ENCODE results near the gene STPG1.

STPG1 gene

GRCh38 chr1:24443241-24443656 lies 29.7 kb upstream of the STPG1 start:
- H3K36me3 ChIP-seq (ENCODE audit: control insufficient read depth in 1 of 2, insufficient read depth in 2 of 2, low read depth in 1 of 2, low read length in 2 of 2): peaks cover 22 to 32% of the 10 kb centered on the region in 2 experiments

GRCh38 chr1:24442764-24443163 lies 29.2 kb upstream of the STPG1 start:
- Histone ChIP-seq H3K27me3 (ENCODE audit: control insufficient read depth in 1 of 2, insufficient read depth in 1 of 2, low read length in 2 of 2) (peaks cover 0 to 26% of the 10 kb centered on the region in 2 experiments), H3K36me3 (ENCODE audit: control insufficient read depth in 1 of 2, insufficient read depth in 2 of 2, low read depth in 1 of 2, low read length in 2 of 2) (peaks cover 22 to 31% of the 10 kb centered on the region in 2 experiments), H2AK5ac (ENCODE audit: low read length, severe bottlenecking) (no peak overlapping the region), H2BK120ac (ENCODE audit: low read depth, low read length) (no peak overlapping the region), H4K91ac (ENCODE audit: low read length) (no peak overlapping the region), H3K14ac (ENCODE audit: low read length in 2 of 2) (no peak overlapping the region), H2BK5ac (ENCODE audit: low read depth, low read length, poor library complexity, severe bottlenecking) (no peak overlapping the region), H2BK12ac (ENCODE audit: low read length in 2 of 2) (no peak overlapping the region), H3K4ac (ENCODE audit: low read depth in 1 of 2, low read length in 2 of 2) (no peak overlapping the region), H4K8ac (ENCODE audit: low read length) (no peak overlapping the region), H3K4me1 (ENCODE audit: control insufficient read depth, insufficient read depth, low read depth, low read length) (peaks cover 4% of the 10 kb centered on the region), H3K4me2 (ENCODE audit: low read length, poor library complexity, severe bottlenecking) (no peak overlapping the region), H3K4me3 (ENCODE audit: insufficient read depth in 1 of 2, low read depth in 1 of 2, low read length in 2 of 2) (no peak overlapping the region), H3K18ac (ENCODE audit: low read depth in 1 of 2, low read length in 2 of 2) (no peak overlapping the region), H3K79me1 (replicated peaks; ENCODE audit: low read length, poor library complexity, severe bottlenecking) (peaks cover 4% of the 10 kb centered on the region), H3K9ac (ENCODE audit: low read length) (no peak overlapping the region), H2AFZ (ENCODE audit: low read depth, low read length) (no peak overlapping the region), H2BK15ac (ENCODE audit: low read depth, poor library complexity, severe bottlenecking) (no peak overlapping the region), H3K23ac (ENCODE audit: low read length in 2 of 2) (no peak overlapping the region), H3K9me3 (ENCODE audit: control insufficient read depth, low read length) (no peaks in the 10 kb centered on the region), H3K27ac (ENCODE audit: low read length, poor library complexity, severe bottlenecking) (no peak overlapping the region)
- DNase-seq: no peak

More at GRCh38 chr1:24443241-24443656, 29.7 kb upstream of the STPG1 start:
- Histone ChIP-seq H3K27ac (ENCODE audit: low read length, poor library complexity, severe bottlenecking) (no peak overlapping the region), H2AK5ac (ENCODE audit: low read length, severe bottlenecking) (no peak overlapping the region), H2AFZ (ENCODE audit: low read depth, low read length) (no peak overlapping the region), H3K9me3 (ENCODE audit: control insufficient read depth, low read length) (no peaks in the 10 kb centered on the region), H3K79me1 (replicated peaks; ENCODE audit: low read length, poor library complexity, severe bottlenecking) (peaks cover 4% of the 10 kb centered on the region), H3K4ac (ENCODE audit: low read depth in 1 of 2, low read length in 2 of 2) (no peak overlapping the region), H4K8ac (ENCODE audit: low read length) (no peak overlapping the region), H3K18ac (ENCODE audit: low read depth in 1 of 2, low read length in 2 of 2) (no peak overlapping the region), H3K27me3 (ENCODE audit: control insufficient read depth in 1 of 2, insufficient read depth in 1 of 2, low read length in 2 of 2) (peaks cover 0 to 21% of the 10 kb centered on the region in 2 experiments), H3K14ac (ENCODE audit: low read length in 2 of 2) (no peak overlapping the region), H2BK5ac (ENCODE audit: low read depth, low read length, poor library complexity, severe bottlenecking) (no peak overlapping the region), H3K4me2 (ENCODE audit: low read length, poor library complexity, severe bottlenecking) (no peak overlapping the region), H3K4me1 (ENCODE audit: control insufficient read depth, insufficient read depth, low read depth, low read length) (peaks cover 4% of the 10 kb centered on the region), H2BK120ac (ENCODE audit: low read depth, low read length) (no peak overlapping the region), H4K91ac (ENCODE audit: low read length) (no peak overlapping the region), H2BK12ac (ENCODE audit: low read length in 2 of 2) (no peak overlapping the region), H2BK15ac (ENCODE audit: low read depth, poor library complexity, severe bottlenecking) (no peak overlapping the region), H3K4me3 (ENCODE audit: insufficient read depth in 1 of 2, low read depth in 1 of 2, low read length in 2 of 2) (no peak overlapping the region), H3K9ac (ENCODE audit: low read length) (no peak overlapping the region), H3K23ac (ENCODE audit: low read length in 2 of 2) (no peak overlapping the region)
- WGBS: 87% methylated on average over 2 of the region's 2 CpGs
- DNase-seq: no peak

DNA sequence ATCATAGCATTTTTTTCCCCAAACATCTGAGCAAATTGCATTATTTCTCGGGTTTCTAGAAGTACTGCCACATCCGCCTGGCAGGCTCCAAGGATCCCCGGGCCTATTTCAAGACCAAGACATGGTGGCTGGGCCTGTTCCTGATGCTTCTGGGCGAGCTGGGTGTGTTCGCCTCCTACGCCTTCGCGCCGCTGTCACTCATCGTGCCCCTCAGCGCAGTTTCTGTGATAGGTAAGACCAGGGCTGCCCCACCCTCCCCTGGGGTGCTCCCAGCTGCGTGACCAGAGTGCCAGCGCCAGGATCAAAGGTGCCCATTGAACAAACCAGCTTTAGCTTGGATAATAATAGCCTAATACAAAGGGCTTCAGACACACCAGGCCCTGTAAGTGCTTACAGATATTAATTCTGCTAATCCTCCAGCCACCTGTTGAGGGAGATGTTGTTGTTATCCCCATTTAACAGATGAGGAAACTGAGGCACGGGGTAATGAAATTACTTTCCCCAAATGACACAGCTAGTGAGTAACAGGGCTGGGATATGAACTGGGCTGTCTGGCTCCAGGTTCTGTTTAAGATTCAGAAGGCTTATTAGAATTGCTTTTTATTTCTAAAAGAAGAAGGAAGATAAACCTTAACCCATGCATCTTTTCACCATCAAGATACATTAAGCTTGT lies 28.6 kb upstream of the STPG1 start:
- Histone ChIP-seq H3K9me3 (ENCODE audit: control insufficient read depth, low read length) (no peaks in the 10 kb centered on the region), H4K91ac (ENCODE audit: low read length) (no peak overlapping the region), H2BK15ac (ENCODE audit: low read depth, poor library complexity, severe bottlenecking) (no peak overlapping the region), H3K9ac (ENCODE audit: low read length) (no peak overlapping the region), H3K18ac (ENCODE audit: low read depth in 1 of 2, low read length in 2 of 2) (no peak overlapping the region), H3K23ac (ENCODE audit: low read length in 2 of 2) (no peak overlapping the region), H3K4me3 (ENCODE audit: insufficient read depth in 1 of 2, low read depth in 1 of 2, low read length in 2 of 2) (no peak overlapping the region), H2AFZ (ENCODE audit: low read depth, low read length) (no peak overlapping the region), H3K79me1 (replicated peaks; ENCODE audit: low read length, poor library complexity, severe bottlenecking) (peaks cover 6% of the 10 kb centered on the region), H3K27ac (ENCODE audit: low read length, poor library complexity, severe bottlenecking) (no peak overlapping the region), H2BK120ac (ENCODE audit: low read depth, low read length) (no peak overlapping the region), H4K8ac (ENCODE audit: low read length) (no peak overlapping the region), H3K4me1 (ENCODE audit: control insufficient read depth, insufficient read depth, low read depth, low read length) (peaks cover 4% of the 10 kb centered on the region), H2BK12ac (ENCODE audit: low read length in 2 of 2) (no peak overlapping the region), H2BK5ac (ENCODE audit: low read depth, low read length, poor library complexity, severe bottlenecking) (no peak overlapping the region), H3K4me2 (ENCODE audit: low read length, poor library complexity, severe bottlenecking) (no peak overlapping the region), H2AK5ac (ENCODE audit: low read length, severe bottlenecking) (no peak overlapping the region), H3K36me3 (ENCODE audit: control insufficient read depth in 1 of 2, insufficient read depth in 2 of 2, low read depth in 1 of 2, low read length in 2 of 2) (peaks cover 22 to 28% of the 10 kb centered on the region in 2 experiments), H3K27me3 (ENCODE audit: control insufficient read depth in 1 of 2, insufficient read depth in 1 of 2, low read length in 2 of 2) (peaks cover 0 to 28% of the 10 kb centered on the region in 2 experiments), H3K4ac (ENCODE audit: low read depth in 1 of 2, low read length in 2 of 2) (no peak overlapping the region), H3K14ac (ENCODE audit: low read length in 2 of 2) (no peak overlapping the region)
- DNase-seq: no peak
- 94% methylated on average over 14 of the region's 14 CpGs for WGBS

GRCh38 chr1:24441480-24441879 lies 27.9 kb upstream of the STPG1 start:
- no peak overlapping the region for H3K9ac ChIP-seq (ENCODE audit: low read length)
- no peak overlapping the region for H3K4me2 ChIP-seq (ENCODE audit: low read length, poor library complexity, severe bottlenecking)
- H4K91ac ChIP-seq (ENCODE audit: low read length): no peak overlapping the region
- no peak overlapping the region for H3K4ac ChIP-seq (ENCODE audit: low read depth in 1 of 2, low read length in 2 of 2)
- no peak overlapping the region for H2BK5ac ChIP-seq (ENCODE audit: low read depth, low read length, poor library complexity, severe bottlenecking)
- H2AK5ac ChIP-seq (ENCODE audit: low read length, severe bottlenecking): no peak overlapping the region
- no peak overlapping the region for H2BK12ac ChIP-seq (ENCODE audit: low read length in 2 of 2)
- no peak overlapping the region for H3K4me3 ChIP-seq (ENCODE audit: insufficient read depth in 1 of 2, low read depth in 1 of 2, low read length in 2 of 2)
- H3K27me3 ChIP-seq (ENCODE audit: control insufficient read depth in 1 of 2, insufficient read depth in 1 of 2, low read length in 2 of 2): peaks cover 0 to 28% of the 10 kb centered on the region in 2 experiments
- peaks cover 18 to 25% of the 10 kb centered on the region in 2 experiments for H3K36me3 ChIP-seq (ENCODE audit: control insufficient read depth in 1 of 2, insufficient read depth in 2 of 2, low read depth in 1 of 2, low read length in 2 of 2)
- H3K9me3 ChIP-seq (ENCODE audit: control insufficient read depth, low read length): no peaks in the 10 kb centered on the region
- H3K4me1 ChIP-seq (ENCODE audit: control insufficient read depth, insufficient read depth, low read depth, low read length): peaks cover 4% of the 10 kb centered on the region
- no peak overlapping the region for H3K27ac ChIP-seq (ENCODE audit: low read length, poor library complexity, severe bottlenecking)
- H3K14ac ChIP-seq (ENCODE audit: low read length in 2 of 2): no peak overlapping the region
- 87% methylated on average over 5 of the region's 7 CpGs for WGBS
- no peak overlapping the region for H2BK120ac ChIP-seq (ENCODE audit: low read depth, low read length)
- no peak overlapping the region for H2BK15ac ChIP-seq (ENCODE audit: low read depth, poor library complexity, severe bottlenecking)
- H4K8ac ChIP-seq (ENCODE audit: low read length): no peak overlapping the region
- H3K18ac ChIP-seq (ENCODE audit: low read depth in 1 of 2, low read length in 2 of 2): no peak overlapping the region
- no peak overlapping the region for H2AFZ ChIP-seq (ENCODE audit: low read depth, low read length)
- H3K23ac ChIP-seq (ENCODE audit: low read length in 2 of 2): no peak overlapping the region
- H3K79me1 ChIP-seq (replicated peaks; ENCODE audit: low read length, poor library complexity, severe bottlenecking): peaks cover 6% of the 10 kb centered on the region
- no peak for DNase-seq
